Measurements from ENCODE around the gene MIER1. TPM values are rescaled to one million over a fixed set of nuclear protein-coding genes. Genes with fewer than 3 reads are reported as not detected.

Gene MIER1
- total and polyA plus RNA-seq, 9 of the 15 experiments (the other 6 are each of a cell fraction or from before 2014, with no cell fraction given): 13.9 to 34.8 (median 21.5) TPM

DNA sequence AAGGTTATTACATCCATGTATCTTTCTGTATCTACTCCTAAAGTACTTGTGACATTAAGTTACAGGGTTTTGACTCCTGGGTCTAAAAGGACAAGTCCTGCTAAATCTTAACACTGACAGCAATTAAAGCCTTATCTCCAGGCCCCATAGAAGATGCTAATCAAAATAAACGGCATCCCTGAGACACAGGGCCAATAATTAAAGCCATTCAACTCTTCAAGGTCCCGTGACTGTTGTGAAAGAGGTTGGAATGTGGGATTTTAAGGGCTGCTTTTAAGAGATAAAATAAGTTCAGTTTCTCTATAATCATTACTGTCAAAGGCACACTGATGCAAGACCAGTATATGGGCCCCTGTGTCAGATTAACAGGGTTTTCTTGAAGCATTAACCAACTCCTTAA, 8.5 kb upstream of the MIER1 start (continued):
- TF ChIP-seq, protein P1, sequence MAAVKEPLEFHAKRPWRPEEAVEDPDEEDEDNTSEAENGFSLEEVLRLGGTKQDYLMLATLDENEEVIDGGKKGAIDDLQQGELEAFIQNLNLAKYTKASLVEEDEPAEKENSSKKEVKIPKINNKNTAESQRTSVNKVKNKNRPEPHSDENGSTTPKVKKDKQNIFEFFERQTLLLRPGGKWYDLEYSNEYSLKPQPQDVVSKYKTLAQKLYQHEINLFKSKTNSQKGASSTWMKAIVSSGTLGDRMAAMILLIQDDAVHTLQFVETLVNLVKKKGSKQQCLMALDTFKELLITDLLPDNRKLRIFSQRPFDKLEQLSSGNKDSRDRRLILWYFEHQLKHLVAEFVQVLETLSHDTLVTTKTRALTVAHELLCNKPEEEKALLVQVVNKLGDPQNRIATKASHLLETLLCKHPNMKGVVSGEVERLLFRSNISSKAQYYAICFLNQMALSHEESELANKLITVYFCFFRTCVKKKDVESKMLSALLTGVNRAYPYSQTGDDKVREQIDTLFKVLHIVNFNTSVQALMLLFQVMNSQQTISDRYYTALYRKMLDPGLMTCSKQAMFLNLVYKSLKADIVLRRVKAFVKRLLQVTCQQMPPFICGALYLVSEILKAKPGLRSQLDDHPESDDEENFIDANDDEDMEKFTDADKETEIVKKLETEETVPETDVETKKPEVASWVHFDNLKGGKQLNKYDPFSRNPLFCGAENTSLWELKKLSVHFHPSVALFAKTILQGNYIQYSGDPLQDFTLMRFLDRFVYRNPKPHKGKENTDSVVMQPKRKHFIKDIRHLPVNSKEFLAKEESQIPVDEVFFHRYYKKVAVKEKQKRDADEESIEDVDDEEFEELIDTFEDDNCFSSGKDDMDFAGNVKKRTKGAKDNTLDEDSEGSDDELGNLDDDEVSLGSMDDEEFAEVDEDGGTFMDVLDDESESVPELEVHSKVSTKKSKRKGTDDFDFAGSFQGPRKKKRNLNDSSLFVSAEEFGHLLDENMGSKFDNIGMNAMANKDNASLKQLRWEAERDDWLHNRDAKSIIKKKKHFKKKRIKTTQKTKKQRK (IDR thresholded peaks at IDR 0.05; ENCODE audit: borderline replicate concordance, low read depth, low read length): no peak
- TF ChIP-seq BRD4 (IDR thresholded peaks at IDR 0.05): no peak
- no peak for TF ChIP-seq RB1 (IDR thresholded peaks at IDR 0.05; ENCODE audit: low read depth)
- TF ChIP-seq, protein P2, sequence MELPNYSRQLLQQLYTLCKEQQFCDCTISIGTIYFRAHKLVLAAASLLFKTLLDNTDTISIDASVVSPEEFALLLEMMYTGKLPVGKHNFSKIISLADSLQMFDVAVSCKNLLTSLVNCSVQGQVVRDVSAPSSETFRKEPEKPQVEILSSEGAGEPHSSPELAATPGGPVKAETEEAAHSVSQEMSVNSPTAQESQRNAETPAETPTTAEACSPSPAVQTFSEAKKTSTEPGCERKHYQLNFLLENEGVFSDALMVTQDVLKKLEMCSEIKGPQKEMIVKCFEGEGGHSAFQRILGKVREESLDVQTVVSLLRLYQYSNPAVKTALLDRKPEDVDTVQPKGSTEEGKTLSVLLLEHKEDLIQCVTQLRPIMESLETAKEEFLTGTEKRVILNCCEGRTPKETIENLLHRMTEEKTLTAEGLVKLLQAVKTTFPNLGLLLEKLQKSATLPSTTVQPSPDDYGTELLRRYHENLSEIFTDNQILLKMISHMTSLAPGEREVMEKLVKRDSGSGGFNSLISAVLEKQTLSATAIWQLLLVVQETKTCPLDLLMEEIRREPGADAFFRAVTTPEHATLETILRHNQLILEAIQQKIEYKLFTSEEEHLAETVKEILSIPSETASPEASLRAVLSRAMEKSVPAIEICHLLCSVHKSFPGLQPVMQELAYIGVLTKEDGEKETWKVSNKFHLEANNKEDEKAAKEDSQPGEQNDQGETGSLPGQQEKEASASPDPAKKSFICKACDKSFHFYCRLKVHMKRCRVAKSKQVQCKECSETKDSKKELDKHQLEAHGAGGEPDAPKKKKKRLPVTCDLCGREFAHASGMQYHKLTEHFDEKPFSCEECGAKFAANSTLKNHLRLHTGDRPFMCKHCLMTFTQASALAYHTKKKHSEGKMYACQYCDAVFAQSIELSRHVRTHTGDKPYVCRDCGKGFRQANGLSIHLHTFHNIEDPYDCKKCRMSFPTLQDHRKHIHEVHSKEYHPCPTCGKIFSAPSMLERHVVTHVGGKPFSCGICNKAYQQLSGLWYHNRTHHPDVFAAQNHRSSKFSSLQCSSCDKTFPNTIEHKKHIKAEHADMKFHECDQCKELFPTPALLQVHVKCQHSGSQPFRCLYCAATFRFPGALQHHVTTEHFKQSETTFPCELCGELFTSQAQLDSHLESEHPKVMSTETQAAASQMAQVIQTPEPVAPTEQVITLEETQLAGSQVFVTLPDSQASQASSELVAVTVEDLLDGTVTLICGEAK (IDR thresholded peaks at IDR 0.05): no peak
- TF ChIP-seq, protein P2 (CRISPR knock-in tag; IDR thresholded peaks at IDR 0.05): no peak
- TF ChIP-seq NR4A1 (CRISPR knock-in tag; IDR thresholded peaks at IDR 0.05): no peak
- no peak for TF ChIP-seq NR4A1 (tag; IDR thresholded peaks at IDR 0.05)
- TF ChIP-seq SRF (CRISPR knock-in tag; IDR thresholded peaks at IDR 0.05): no peak
- TF ChIP-seq SRSF9 (IDR thresholded peaks at IDR 0.05; ENCODE audit: borderline replicate concordance, low read depth, low read length): no peak
- TF ChIP-seq, protein P3, sequence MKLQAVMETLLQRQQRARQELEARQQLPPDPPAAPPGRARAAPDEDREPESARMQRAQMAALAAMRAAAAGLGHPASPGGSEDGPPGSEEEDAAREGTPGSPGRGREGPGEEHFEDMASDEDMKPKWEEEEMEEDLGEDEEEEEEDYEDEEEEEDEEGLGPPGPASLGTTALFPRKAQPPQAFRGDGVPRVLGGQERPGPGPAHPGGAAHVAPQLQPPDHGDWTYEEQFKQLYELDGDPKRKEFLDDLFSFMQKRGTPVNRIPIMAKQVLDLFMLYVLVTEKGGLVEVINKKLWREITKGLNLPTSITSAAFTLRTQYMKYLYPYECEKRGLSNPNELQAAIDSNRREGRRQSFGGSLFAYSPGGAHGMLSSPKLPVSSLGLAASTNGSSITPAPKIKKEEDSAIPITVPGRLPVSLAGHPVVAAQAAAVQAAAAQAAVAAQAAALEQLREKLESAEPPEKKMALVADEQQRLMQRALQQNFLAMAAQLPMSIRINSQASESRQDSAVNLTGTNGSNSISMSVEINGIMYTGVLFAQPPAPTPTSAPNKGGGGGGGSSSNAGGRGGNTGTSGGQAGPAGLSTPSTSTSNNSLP (IDR thresholded peaks at IDR 0.05; ENCODE audit: borderline replicate concordance, low read depth, low read length): peak; percentile 81; the same call in 1 of the 2 replicates
- TF ChIP-seq TEAD1 (CRISPR knock-in tag; IDR thresholded peaks at IDR 0.05): peak; percentile 99
- no peak for TF ChIP-seq ZNF124 (CRISPR knock-in tag; IDR thresholded peaks at IDR 0.05)

Measured in K562 (cell line).